Upper lobe of left lung (tissue), 6 donors: ENCODE results near the gene FOXJ2. TPM values are rescaled to one million over a fixed set of nuclear protein-coding genes. Genes with fewer than 3 reads are reported as not detected.
A peak's percentile ranks its signal among the peaks of the same experiment; 100 is the strongest.
"Not testable (repeated sequence)": the region's sequence is repeated elsewhere in the genome, so short reads cannot be mapped to it uniquely, and the experiment has no call there.

Source experiments
- ATAC-seq, 2 donors: fragments of 200-7000 bp; cut with Tn5 transposase; one replicate each; pipeline ENCODE4 v1.9.1; 2022; ENCODE audit warnings: mild to moderate bottlenecking in 2 of 2, moderate library complexity in 2 of 2; ENCODE audit not compliant: low FRiP score in 2 of 2
- DNase-seq, 2 donors: peaks; one replicate each; pipeline ENCODE4 v3.0.0-alpha.2; 2019 to 2020
- H3K27ac ChIP-seq, 4 donors: fragments of 200-600 bp; sonication (generic); one replicate each; pipeline ENCODE4 v1.5.1; 2016 to 2019
- H3K27me3 ChIP-seq, 4 donors: fragments of 200-600 bp; sonication (generic); one replicate each; pipeline ENCODE4 v1.5.1; 2017 to 2019
- H3K36me3 ChIP-seq, 4 donors: fragments of 200-600 bp; sonication (generic); one replicate each; pipeline ENCODE4 v1.5.1; 2016 to 2019
- H3K4me1 ChIP-seq, 4 donors: fragments of 200-600 bp; sonication (generic); one replicate each; pipeline ENCODE4 v1.5.1; 2018 to 2019
- H3K4me3 ChIP-seq, 4 donors: fragments of 200-600 bp; sonication (generic); one replicate each; pipeline ENCODE4 v1.5.1; 2017 to 2019; ENCODE audit warnings: mild to moderate bottlenecking in 2 of 4, moderate library complexity in 1 of 4
- H3K9me3 ChIP-seq, 4 donors: fragments of 200-600 bp; sonication (generic); one replicate each; pipeline ENCODE4 v1.5.1; 2018 to 2019
- EP300 ChIP-seq, 4 donors: sonication (generic); formaldehyde crosslinking; IDR thresholded peaks; one replicate each; pipeline ENCODE4 v1.5.1; 2017; ENCODE audit warnings: antibody characterized with exemption in 4 of 4, control low read depth in 2 of 4
- POLR2A ChIP-seq, 4 donors: fragments of 450-650 bp; IDR thresholded peaks; one replicate each; pipeline ENCODE4 v1.5.1; 2016 to 2017; ENCODE audit warnings: antibody characterized with exemption in 4 of 4, mild to moderate bottlenecking in 2 of 4
- POLR2AphosphoS5 ChIP-seq, 2 donors: sonication (generic); formaldehyde crosslinking; IDR thresholded peaks; one replicate each; pipeline ENCODE4 v1.5.1; 2017; ENCODE audit warnings: antibody characterized with exemption in 2 of 2
- WGBS, 2 donors: methylation state at CpG; one replicate each; pipeline ENCODE4 v1.1.5; 2017 to 2018; 5-methylcytosine and 5-hydroxymethylcytosine counted together
- total RNA-seq, 6 donors: library from RNA; depleted of rRNA in 4 of 6; stranded (reverse); fragments of >200 nt in 4 of 6; gene quantifications; one replicate each; pipeline versions ENCODE4 v1.1.0 to v1.2.1, GENCODE V29; 2016 to 2021
- TF ChIP-seq, protein P1 (sequence below), 6 experiments: fragments of 450-650 bp in 4 of 6; fragments of 200-600 bp in 2 of 6; sonication (generic) in 2 of 6; IDR thresholded peaks; one replicate each; pipeline ENCODE4 v1.5.1; 2016 to 2019; ENCODE audit warnings: antibody characterized with exemption in 6 of 6
- donor health status: DM: no; HTN: no; CAD: no; lungs with moderate emphysema.
- donor health status: DM: no; HTN: yes; CAD: no; lungs with severe emphysema.

Gene FOXJ2
- total RNA-seq, 6 donors from 2014 or later, result 14.7 to 25.1 (median 18.4) TPM

DNA sequence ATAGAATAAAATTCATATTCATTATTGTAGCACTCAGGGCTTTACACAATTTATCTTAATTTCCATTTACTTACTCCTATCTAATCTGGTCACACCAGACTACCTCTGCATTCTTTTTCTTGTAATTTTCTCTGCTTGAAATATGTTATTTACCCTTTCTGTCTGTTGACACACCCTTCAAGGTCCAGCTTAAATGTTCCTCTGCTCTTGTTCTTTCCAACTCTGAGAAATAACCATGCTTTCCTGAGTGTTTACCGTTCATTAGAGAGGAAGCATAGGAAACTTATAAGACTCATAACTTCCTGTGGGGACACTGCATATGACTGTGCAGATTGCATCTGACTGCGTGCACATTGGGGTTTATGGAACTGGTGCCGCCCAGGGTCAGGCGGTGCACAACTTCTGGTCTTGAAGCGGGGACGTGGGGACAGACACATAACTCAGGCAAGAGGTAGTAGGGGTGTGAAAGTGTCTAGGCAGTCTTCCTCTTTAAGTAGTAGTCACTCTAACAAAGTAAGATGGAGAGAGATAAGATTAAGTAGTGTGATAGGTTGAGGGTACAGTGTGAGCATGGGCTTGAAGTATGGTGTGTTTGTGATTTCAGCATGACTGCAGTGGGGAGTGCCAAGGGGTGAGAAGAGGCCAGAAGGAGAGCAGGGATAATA lies 42.6 kb upstream of the FOXJ2 start:
- H3K9me3 ChIP-seq, result no peaks in the 10 kb centered on the region
- H3K27me3 ChIP-seq, result no peaks in the 10 kb centered on the region
- peak overlapping the region; percentile 58 to 83 (median 78) for H3K27ac ChIP-seq
- no peaks in the 10 kb centered on the region for H3K36me3 ChIP-seq
- peak in 1 of 2 donors; percentile 89 for DNase-seq
- ATAC-seq, result peak; percentile 83 to 97
- no peak overlapping the region for H3K4me3 ChIP-seq
- TF ChIP-seq EP300 (IDR thresholded peaks at IDR 0.05) (peak in 3 of 4 donors; percentile 13 to 80 (median 80)), POLR2AphosphoS5 (IDR thresholded peaks at IDR 0.05) (peak; percentile 86 to 92), POLR2A (IDR thresholded peaks at IDR 0.05) (peak in 2 of 4 donors; percentile 13 to 69)
- TF ChIP-seq, protein P1, sequence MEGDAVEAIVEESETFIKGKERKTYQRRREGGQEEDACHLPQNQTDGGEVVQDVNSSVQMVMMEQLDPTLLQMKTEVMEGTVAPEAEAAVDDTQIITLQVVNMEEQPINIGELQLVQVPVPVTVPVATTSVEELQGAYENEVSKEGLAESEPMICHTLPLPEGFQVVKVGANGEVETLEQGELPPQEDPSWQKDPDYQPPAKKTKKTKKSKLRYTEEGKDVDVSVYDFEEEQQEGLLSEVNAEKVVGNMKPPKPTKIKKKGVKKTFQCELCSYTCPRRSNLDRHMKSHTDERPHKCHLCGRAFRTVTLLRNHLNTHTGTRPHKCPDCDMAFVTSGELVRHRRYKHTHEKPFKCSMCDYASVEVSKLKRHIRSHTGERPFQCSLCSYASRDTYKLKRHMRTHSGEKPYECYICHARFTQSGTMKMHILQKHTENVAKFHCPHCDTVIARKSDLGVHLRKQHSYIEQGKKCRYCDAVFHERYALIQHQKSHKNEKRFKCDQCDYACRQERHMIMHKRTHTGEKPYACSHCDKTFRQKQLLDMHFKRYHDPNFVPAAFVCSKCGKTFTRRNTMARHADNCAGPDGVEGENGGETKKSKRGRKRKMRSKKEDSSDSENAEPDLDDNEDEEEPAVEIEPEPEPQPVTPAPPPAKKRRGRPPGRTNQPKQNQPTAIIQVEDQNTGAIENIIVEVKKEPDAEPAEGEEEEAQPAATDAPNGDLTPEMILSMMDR (IDR thresholded peaks at IDR 0.05), result peak in 1 of 6 experiments; percentile 10
- H3K4me1 ChIP-seq, result peaks cover 14 to 34% (median 23%) of the 10 kb centered on the region in 4 donors
- 11 to 16% methylated on average over 6 of the region's 6 CpGs for WGBS, 2 donors

DNA sequence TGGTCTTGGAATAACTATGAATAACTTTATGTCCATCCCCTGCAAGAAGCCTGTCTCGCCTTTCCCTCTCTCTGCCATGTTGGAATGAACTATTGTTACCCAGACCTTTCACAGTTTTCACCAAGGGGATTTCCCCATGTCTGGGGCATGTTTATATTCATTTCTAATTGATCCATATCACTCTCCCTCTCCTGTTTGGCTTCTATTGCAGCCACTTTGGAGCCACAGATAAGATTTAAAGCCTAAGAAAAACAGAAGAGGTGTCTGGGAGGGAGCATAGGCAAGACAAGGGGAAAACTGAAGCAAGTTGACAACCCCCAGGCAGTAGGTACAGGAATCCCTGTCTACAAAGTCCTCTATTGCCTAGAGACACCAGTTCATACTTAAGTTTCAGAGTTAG lies 41.0 kb upstream of the FOXJ2 start:
- WGBS, 2 donors, result 79 to 97% methylated on average over 1 of the region's 1 CpG
- H3K27ac ChIP-seq, result peak overlapping the region in 3 of 4 donors; percentile 41 to 79 (median 58)
- no peak for TF ChIP-seq POLR2AphosphoS5 (IDR thresholded peaks at IDR 0.05)
- H3K9me3 ChIP-seq, result no peaks in the 10 kb centered on the region
- no peaks in the 10 kb centered on the region for H3K36me3 ChIP-seq
- H3K27me3 ChIP-seq, result no peaks in the 10 kb centered on the region
- no peak overlapping the region for H3K4me3 ChIP-seq
- ATAC-seq (no peak), DNase-seq (no peak)
- peaks cover 14 to 34% (median 23%) of the 10 kb centered on the region in 4 donors for H3K4me1 ChIP-seq

DNA sequence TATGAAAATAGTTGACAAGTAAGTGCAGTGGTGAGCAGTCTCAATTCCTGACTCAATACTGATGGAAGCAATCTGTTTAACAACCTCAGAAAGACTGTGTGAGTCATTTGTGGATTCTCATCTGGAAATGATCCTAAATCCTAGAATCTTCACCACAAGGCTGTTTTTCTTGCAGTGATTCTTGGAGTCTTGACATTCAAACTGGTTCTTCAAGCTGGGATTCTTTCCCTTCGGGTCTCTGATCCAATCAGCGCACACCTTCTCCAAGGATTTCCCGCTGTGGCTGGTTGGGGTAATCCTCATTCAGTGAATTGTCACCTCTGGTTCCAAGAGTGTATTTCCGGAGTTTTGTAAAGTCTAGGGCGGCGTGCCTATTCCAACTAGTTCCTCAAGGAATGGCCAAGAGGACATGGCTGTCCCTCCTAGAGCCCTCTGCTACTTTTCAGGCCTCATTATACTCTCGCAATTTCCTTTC lies 37.7 kb upstream of the FOXJ2 start:
- ATAC-seq, result peak in 1 of 2 donors; percentile 60
- Histone ChIP-seq H3K27ac (peak overlapping the region in 2 of 4 donors; percentile 38 to 54), H3K4me1 (peaks cover 9 to 16% (median 13%) of the 10 kb centered on the region in 4 donors), H3K9me3 (peaks cover 0 to 4% (median 1%) of the 10 kb centered on the region in 4 donors), H3K36me3 (no peaks in the 10 kb centered on the region), H3K27me3 (no peaks in the 10 kb centered on the region), H3K4me3 (no peak overlapping the region)
- DNase-seq, result no peak
- WGBS, 2 donors, result 71 to 75% methylated on average over 7 of the region's 7 CpGs
- TF ChIP-seq POLR2AphosphoS5 (IDR thresholded peaks at IDR 0.05) (no peak), POLR2A (IDR thresholded peaks at IDR 0.05) (no peak), EP300 (IDR thresholded peaks at IDR 0.05) (no peak)
- TF ChIP-seq, protein P1 (IDR thresholded peaks at IDR 0.05), result no peak

DNA sequence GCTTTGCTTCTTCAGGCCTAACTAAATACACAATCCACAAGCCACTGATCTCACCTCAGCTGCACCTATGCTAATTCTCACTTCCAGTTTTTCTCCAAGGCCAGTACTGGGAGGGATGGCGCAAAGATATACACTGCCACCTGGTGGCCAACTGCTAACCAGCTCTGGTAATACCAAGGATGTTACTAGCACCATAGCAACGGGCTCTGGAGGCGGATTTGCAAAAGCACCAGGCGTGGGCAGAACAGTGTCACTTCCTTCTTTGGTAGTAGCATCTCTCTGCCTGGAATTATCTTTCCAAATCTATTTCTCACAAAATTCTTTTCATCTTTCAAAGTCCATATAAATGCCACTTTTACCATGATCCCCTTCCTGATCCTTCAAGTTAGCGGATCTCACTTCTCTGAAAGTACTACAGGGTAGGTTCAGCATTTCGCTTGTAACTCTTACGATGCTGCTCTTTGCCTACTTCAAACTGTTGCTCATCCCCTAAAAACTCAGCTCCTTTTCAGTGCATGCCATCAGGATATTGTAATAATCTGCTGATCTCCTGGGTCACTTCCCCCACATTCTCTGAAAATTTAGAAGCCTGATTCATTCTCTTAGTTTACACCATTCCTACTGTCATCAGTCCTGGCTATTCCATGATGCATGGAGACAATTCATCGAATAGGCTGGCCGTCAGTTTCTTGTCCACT lies 37.1 kb upstream of the FOXJ2 start:
- TF ChIP-seq, protein P1 (IDR thresholded peaks at IDR 0.05), result peak; percentile 70 to 93 (median 88)
- no peak for TF ChIP-seq POLR2A (IDR thresholded peaks at IDR 0.05)
- no peak for TF ChIP-seq EP300 (IDR thresholded peaks at IDR 0.05)
- TF ChIP-seq POLR2AphosphoS5 (IDR thresholded peaks at IDR 0.05), result peak in 1 of 2 donors; percentile 75
- H3K27me3 ChIP-seq, result no peaks in the 10 kb centered on the region
- peaks cover 0 to 4% (median 1%) of the 10 kb centered on the region in 4 donors for H3K9me3 ChIP-seq
- DNase-seq (peak in 1 of 2 donors; percentile 91), ATAC-seq (peak; percentile 97 to 99)
- WGBS, 2 donors, result 34 to 45% methylated on average over 9 of the region's 9 CpGs
- peak overlapping the region in 1 of 4 donors; percentile 54 for H3K27ac ChIP-seq
- H3K36me3 ChIP-seq, result no peaks in the 10 kb centered on the region
- H3K4me1 ChIP-seq, result peaks cover 4 to 11% (median 10%) of the 10 kb centered on the region in 4 donors
- no peak overlapping the region for H3K4me3 ChIP-seq

DNA sequence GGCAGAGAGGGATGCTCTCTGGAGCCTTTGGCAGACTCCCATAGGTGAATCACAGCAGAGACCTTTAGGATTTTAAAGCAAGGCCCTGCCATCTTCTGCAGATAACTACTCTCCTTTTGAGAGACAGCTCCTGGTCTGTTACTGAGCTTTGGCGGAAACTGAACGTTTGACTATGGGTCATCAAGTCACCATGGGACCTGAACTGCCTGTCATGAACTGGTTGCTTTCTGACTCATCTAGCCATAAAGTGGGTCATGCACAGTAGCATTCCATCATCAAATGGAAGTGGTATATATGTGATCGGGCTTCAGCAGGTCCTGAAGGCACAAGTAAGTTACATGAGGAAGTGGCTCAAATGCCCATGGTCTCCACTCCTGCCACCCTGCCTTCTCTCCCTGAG lies 31.7 kb upstream of the FOXJ2 start:
- 88 to 100% methylated on average over 1 to 3 of the region's 3 CpGs for WGBS, 2 donors
- H3K4me1 ChIP-seq, H3K4me3 ChIP-seq, H3K27me3 ChIP-seq, DNase-seq, H3K36me3 ChIP-seq, H3K9me3 ChIP-seq, ATAC-seq, H3K27ac ChIP-seq: not testable (repeated sequence)

DNA sequence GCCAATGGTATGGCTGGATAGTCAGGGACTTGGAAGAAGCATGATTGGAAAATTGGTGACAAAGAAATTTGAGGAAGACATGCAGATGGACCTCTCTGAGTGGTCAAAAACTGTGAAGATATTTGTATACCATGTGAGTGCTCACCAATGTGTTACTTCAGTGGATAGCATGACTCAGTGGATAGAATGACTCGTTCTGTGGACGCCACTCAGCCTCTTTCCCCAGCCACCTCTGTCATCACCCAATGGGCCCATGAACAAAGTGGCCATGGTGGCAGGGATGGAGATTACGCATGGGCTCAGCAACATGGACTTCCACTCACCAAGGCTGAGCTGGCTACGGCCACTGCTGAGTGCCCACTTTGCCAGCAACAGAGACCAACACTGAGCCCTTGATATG lies 31.0 kb upstream of the FOXJ2 start:
- not testable (repeated sequence) for H3K4me1 ChIP-seq, ATAC-seq
- WGBS, 2 donors, result 50 to 92% methylated on average over 1 to 4 of the region's 4 CpGs

DNA sequence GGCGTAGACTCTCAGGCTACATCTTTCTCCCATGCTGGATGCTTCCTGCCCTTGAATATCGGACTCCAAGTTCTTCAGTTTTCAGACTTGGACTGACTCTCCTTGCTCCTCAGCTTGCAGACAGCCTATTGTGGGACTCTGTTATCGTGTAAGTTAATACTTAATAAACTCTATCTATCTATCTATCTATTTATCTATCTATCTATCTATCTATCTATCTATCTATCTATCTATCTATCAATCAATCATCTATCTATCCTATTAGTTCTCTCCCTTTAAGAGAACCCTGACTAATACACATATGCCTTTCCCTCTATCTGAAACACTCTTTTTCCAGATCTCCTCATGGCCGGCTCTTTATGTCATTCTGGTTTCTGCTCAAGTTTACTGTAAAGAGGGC lies 27.6 kb upstream of the FOXJ2 start:
- H3K9me3 ChIP-seq, H3K4me3 ChIP-seq, ATAC-seq, H3K27ac ChIP-seq, H3K36me3 ChIP-seq, H3K27me3 ChIP-seq, H3K4me1 ChIP-seq, DNase-seq: not testable (repeated sequence)
- 89 to 94% methylated on average over 4 of the region's 4 CpGs for WGBS, 2 donors

More for the DNA sequence above, 31.0 kb upstream of the FOXJ2 start:
- not testable (repeated sequence) for H3K4me3 ChIP-seq, H3K9me3 ChIP-seq, H3K27ac ChIP-seq, H3K27me3 ChIP-seq, H3K36me3 ChIP-seq, DNase-seq
